ENCODE results near the gene PLCB4. TPM values are rescaled to one million over a fixed set of nuclear protein-coding genes. Genes with fewer than 3 reads are reported as not detected.

The PLCB4 gene
- total RNA-seq, 4 donors from 2014 or later, result 30.7 to 61.8 (median 47.6) TPM

DNA sequence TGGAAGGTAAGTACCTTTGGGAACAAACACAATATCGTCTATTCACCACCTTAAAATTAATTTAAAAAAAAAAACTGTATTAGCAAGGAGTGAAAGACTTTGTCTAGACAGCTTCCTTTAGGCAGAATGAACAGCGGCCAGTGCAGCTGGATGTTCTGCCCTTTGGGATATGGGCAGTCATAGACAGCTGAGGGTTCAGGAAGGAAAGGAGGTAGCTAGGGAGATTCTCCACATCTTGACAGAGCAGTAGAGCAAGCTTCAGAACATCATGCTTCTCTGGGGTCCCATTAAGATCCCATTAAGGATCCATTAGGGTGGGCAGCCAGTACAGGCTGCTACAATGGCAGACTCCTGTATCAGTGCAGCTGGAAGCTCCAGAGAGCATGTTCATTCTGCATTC is 46.5 kb upstream of the PLCB4 start:
- intact Hi-C loops (cut with DNase I), result no loop called here
- Histone ChIP-seq H3K9me3 (no peaks in the 10 kb centered on the region), H3K27ac (replicated peaks in 1 of 4) (no peak overlapping the region), H3K4me1 (peaks cover 0 to 11% (median 0%) of the 10 kb centered on the region in 4 donors), H3K27me3 (no peaks in the 10 kb centered on the region), H3K4me3 (no peak overlapping the region), H3K36me3 (no peaks in the 10 kb centered on the region)
- WGBS, result 83% methylated on average over 2 of the region's 2 CpGs
- no peak for TF ChIP-seq POLR2A (IDR thresholded peaks at IDR 0.05; ENCODE audit: low read depth)
- DNase-seq (ENCODE audit: extremely low spot score), result no peak

DNA sequence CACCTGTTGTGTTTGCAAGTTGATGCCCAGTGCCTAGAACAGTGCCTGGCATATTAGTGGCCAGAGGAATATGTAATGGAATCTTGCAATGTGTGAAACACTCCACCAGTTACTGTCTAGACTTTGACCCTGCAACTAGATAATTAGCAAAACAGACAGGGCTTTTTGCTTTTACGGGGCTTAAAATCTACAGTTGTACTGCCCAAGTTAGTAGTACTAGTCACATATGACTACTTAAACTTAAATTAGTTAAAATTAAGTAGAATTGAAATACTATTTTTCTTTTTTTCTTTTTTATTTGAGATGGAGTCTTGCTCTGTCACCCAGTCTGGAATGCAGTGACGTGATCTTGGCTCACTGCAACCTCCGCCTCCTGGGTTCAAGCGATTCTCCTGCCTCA is 44.3 kb upstream of the PLCB4 start:
- peaks cover 0 to 11% (median 0%) of the 10 kb centered on the region in 4 donors for H3K4me1 ChIP-seq
- TF ChIP-seq POLR2AphosphoS5 (IDR thresholded peaks at IDR 0.05), result no peak
- TF ChIP-seq, protein P1, sequence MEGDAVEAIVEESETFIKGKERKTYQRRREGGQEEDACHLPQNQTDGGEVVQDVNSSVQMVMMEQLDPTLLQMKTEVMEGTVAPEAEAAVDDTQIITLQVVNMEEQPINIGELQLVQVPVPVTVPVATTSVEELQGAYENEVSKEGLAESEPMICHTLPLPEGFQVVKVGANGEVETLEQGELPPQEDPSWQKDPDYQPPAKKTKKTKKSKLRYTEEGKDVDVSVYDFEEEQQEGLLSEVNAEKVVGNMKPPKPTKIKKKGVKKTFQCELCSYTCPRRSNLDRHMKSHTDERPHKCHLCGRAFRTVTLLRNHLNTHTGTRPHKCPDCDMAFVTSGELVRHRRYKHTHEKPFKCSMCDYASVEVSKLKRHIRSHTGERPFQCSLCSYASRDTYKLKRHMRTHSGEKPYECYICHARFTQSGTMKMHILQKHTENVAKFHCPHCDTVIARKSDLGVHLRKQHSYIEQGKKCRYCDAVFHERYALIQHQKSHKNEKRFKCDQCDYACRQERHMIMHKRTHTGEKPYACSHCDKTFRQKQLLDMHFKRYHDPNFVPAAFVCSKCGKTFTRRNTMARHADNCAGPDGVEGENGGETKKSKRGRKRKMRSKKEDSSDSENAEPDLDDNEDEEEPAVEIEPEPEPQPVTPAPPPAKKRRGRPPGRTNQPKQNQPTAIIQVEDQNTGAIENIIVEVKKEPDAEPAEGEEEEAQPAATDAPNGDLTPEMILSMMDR (IDR thresholded peaks at IDR 0.05), result no peak
- no peak for TF ChIP-seq POLR2A (IDR thresholded peaks at IDR 0.05; ENCODE audit: low read depth)
- no peak for TF ChIP-seq EP300 (IDR thresholded peaks at IDR 0.05)
- no peak overlapping the region for H3K4me3 ChIP-seq
- DNase-seq (ENCODE audit: extremely low spot score), result no peak
- H3K27me3 ChIP-seq, result no peaks in the 10 kb centered on the region
- H3K27ac ChIP-seq (replicated peaks in 1 of 4), result no peak overlapping the region
- H3K9me3 ChIP-seq, result no peaks in the 10 kb centered on the region
- WGBS, result 97% methylated on average over 4 of the region's 4 CpGs
- intact Hi-C loops (cut with DNase I), result no loop called here
- H3K36me3 ChIP-seq, result no peaks in the 10 kb centered on the region

DNA sequence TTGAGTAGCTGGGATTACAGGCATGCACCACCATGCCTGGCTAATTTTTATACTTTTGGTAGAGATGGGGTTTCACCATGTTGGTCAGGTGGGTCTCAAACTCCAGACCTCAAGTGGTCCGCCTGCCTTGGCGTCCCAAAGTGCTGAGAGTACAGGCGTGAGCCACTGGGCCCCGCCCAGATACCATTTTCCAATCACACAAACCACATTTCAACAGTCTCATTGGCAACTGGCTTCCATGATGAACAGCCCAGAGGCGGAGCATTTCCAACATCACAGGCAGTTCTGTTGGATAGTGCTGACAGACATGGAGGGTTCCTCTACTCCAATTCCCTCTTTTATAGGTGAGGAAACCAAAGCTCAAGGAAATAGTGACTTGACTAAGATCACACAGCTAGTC is 43.9 kb upstream of the PLCB4 start:
- intact Hi-C loops (cut with DNase I), result no loop called here
- WGBS, result 98% methylated on average over 5 of the region's 5 CpGs
- TF ChIP-seq POLR2AphosphoS5 (IDR thresholded peaks at IDR 0.05) (no peak), EP300 (IDR thresholded peaks at IDR 0.05) (no peak), POLR2A (IDR thresholded peaks at IDR 0.05; ENCODE audit: low read depth) (no peak)
- TF ChIP-seq, protein P1 (IDR thresholded peaks at IDR 0.05), result no peak

DNA sequence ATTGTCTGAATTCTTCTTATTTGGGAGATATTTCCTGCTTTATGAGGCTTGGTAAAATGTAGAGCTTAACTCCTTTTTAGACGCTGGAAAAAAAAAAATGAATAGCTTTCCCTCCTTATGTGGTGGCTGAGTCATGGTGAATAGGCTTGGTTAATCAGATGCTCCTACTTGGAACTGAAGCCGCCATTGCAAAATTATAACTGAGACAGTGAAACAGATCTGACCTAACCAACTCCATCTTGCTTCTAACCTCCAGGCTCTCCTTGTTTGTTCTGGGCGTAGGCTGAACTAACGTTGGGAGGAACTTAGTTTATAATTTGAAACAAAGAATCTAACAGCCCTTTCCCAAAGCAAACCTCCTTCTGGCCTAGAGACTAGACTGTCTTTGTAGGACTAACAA is 43.2 kb upstream of the PLCB4 start:
- 72% methylated on average over 4 of the region's 4 CpGs for WGBS
- no peaks in the 10 kb centered on the region for H3K9me3 ChIP-seq
- DNase-seq (ENCODE audit: extremely low spot score), result no peak
- H3K36me3 ChIP-seq, result no peaks in the 10 kb centered on the region
- H3K4me3 ChIP-seq, result no peak overlapping the region
- H3K4me1 ChIP-seq, result peaks cover 0 to 11% (median 0%) of the 10 kb centered on the region in 4 donors
- H3K27ac ChIP-seq (replicated peaks in 1 of 4), result no peak overlapping the region
- intact Hi-C loops (cut with DNase I), result no loop called here
- no peaks in the 10 kb centered on the region for H3K27me3 ChIP-seq
- TF ChIP-seq EP300 (IDR thresholded peaks at IDR 0.05) (no peak), POLR2A (IDR thresholded peaks at IDR 0.05; ENCODE audit: low read depth) (no peak), POLR2AphosphoS5 (IDR thresholded peaks at IDR 0.05) (no peak)
- TF ChIP-seq, protein P1 (IDR thresholded peaks at IDR 0.05), result no peak

More for the DNA sequence above, 43.9 kb upstream of the PLCB4 start:
- H3K36me3 ChIP-seq, result no peaks in the 10 kb centered on the region
- peaks cover 0 to 11% (median 0%) of the 10 kb centered on the region in 4 donors for H3K4me1 ChIP-seq
- no peaks in the 10 kb centered on the region for H3K27me3 ChIP-seq
- no peak overlapping the region for H3K27ac ChIP-seq (replicated peaks in 1 of 4)
- no peak for DNase-seq (ENCODE audit: extremely low spot score)
- H3K4me3 ChIP-seq, result no peak overlapping the region
- no peaks in the 10 kb centered on the region for H3K9me3 ChIP-seq

DNA sequence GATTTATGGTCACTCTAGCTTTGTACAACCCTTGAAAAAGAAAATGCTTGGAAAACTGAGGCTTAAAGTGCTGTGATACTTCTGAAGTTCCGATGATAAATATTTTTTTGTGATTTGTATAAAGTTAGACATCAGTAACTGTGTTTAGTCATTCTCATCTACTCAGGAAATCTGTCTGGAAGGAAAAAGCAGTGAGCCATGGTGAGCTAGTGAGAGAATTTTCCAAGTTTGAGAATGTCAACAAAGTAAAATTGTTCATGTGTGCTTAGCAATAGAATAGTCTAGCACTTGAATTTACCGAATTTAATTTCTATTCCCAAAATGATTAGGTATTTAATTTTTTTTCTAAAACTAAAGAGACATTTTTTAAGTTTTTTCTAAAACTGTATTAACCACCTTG is 41.3 kb upstream of the PLCB4 start:
- no peak overlapping the region for H3K27ac ChIP-seq (replicated peaks in 1 of 4)
- WGBS, result 85% methylated on average over 2 of the region's 2 CpGs
- intact Hi-C loops (cut with DNase I), result no loop called here
- no peak overlapping the region for H3K4me3 ChIP-seq
- no peaks in the 10 kb centered on the region for H3K36me3 ChIP-seq
- DNase-seq (ENCODE audit: extremely low spot score), result no peak
- H3K4me1 ChIP-seq, result peaks cover 0 to 5% (median 0%) of the 10 kb centered on the region in 4 donors
- H3K27me3 ChIP-seq, result no peaks in the 10 kb centered on the region
- no peaks in the 10 kb centered on the region for H3K9me3 ChIP-seq
- no peak for TF ChIP-seq POLR2A (IDR thresholded peaks at IDR 0.05; ENCODE audit: low read depth)
- TF ChIP-seq EP300 (IDR thresholded peaks at IDR 0.05), result no peak
- TF ChIP-seq, protein P1 (IDR thresholded peaks at IDR 0.05), result no peak
- TF ChIP-seq POLR2AphosphoS5 (IDR thresholded peaks at IDR 0.05), result no peak
